ENCODE results near the gene DDX39B.
A peak's percentile ranks its signal among the peaks of the same experiment; 100 is the strongest.

Gene DDX39B

GRCh38 chr6:31586008-31586407, 44.2 kb upstream of the DDX39B start, which contains the start of gene LST1:
Gene LST1, plus strand, starts transcription at chr6:31586277. Its CDS starts 1,023 bp downstream, at chr6:31587300.
- no peaks in the 10 kb centered on the region for H3K36me3 ChIP-seq (ENCODE audit: control insufficient read depth, insufficient read depth, low read length)
- H3K4me3 ChIP-seq (replicated peaks; ENCODE audit: low read depth, low read length): no peak within 1 kb of the TSS
- TF ChIP-seq CTCF (IDR thresholded peaks at IDR 0.05; ENCODE audit: insufficient read depth, low read length, poor library complexity, severe bottlenecking): no peak
- no peak for DNase-seq (ENCODE audit: extremely low read depth, insufficient read length)
- no peaks in the 10 kb centered on the region for H3K27me3 ChIP-seq (replicated peaks; ENCODE audit: control insufficient read depth, insufficient read depth, low read length)

GRCh38 chr6:31585491-31585890, 43.7 kb upstream of the DDX39B start:
- Histone ChIP-seq H3K36me3 (ENCODE audit: control insufficient read depth, insufficient read depth, low read length) (no peaks in the 10 kb centered on the region), H3K27me3 (replicated peaks; ENCODE audit: control insufficient read depth, insufficient read depth, low read length) (no peaks in the 10 kb centered on the region), H3K4me3 (replicated peaks; ENCODE audit: low read depth, low read length) (no peak overlapping the region)
- peak; percentile 73 for TF ChIP-seq CTCF (IDR thresholded peaks at IDR 0.05; ENCODE audit: insufficient read depth, low read length, poor library complexity, severe bottlenecking)
- no peak for DNase-seq (ENCODE audit: extremely low read depth, insufficient read length)

- no peak for DNase-seq (ENCODE audit: extremely low read depth, insufficient read length)
- no peaks in the 10 kb centered on the region for H3K27me3 ChIP-seq (replicated peaks; ENCODE audit: control insufficient read depth, insufficient read depth, low read length)
- peaks cover 8% of the 10 kb centered on the region for H3K36me3 ChIP-seq (ENCODE audit: control insufficient read depth, insufficient read depth, low read length)
- peak within 1 kb of the TSS; percentile 69 for H3K4me3 ChIP-seq (replicated peaks; ENCODE audit: low read depth, low read length)
- TF ChIP-seq CTCF (IDR thresholded peaks at IDR 0.05; ENCODE audit: insufficient read depth, low read length, poor library complexity, severe bottlenecking): no peak
These were observed 40.4 kb upstream of the DDX39B start, which contains the start of gene LTB for GRCh38 chr6:31582230-31582643. Gene LTB, minus strand, starts transcription at chr6:31582424. Its CDS starts 7 bp downstream, at chr6:31582417.

GRCh38 chr6:31581434-31582229, 39.8 kb upstream of the DDX39B start:
- DNase-seq (ENCODE audit: extremely low read depth, insufficient read length): no peak
- Histone ChIP-seq H3K36me3 (ENCODE audit: control insufficient read depth, insufficient read depth, low read length) (peaks cover 11% of the 10 kb centered on the region), H3K27me3 (replicated peaks; ENCODE audit: control insufficient read depth, insufficient read depth, low read length) (no peaks in the 10 kb centered on the region), H3K4me3 (replicated peaks; ENCODE audit: low read depth, low read length) (peak overlapping the region; percentile 69)
- TF ChIP-seq CTCF (IDR thresholded peaks at IDR 0.05; ENCODE audit: insufficient read depth, low read length, poor library complexity, severe bottlenecking): no peak

GRCh38 chr6:31580807-31581433, 39.1 kb upstream of the DDX39B start:
- peak; percentile 89 for DNase-seq (ENCODE audit: extremely low read depth, insufficient read length)
- H3K36me3 ChIP-seq (ENCODE audit: control insufficient read depth, insufficient read depth, low read length): peaks cover 11% of the 10 kb centered on the region
- H3K27me3 ChIP-seq (replicated peaks; ENCODE audit: control insufficient read depth, insufficient read depth, low read length): no peaks in the 10 kb centered on the region
- TF ChIP-seq CTCF (IDR thresholded peaks at IDR 0.05; ENCODE audit: insufficient read depth, low read length, poor library complexity, severe bottlenecking): peak; percentile 92
- H3K4me3 ChIP-seq (replicated peaks; ENCODE audit: low read depth, low read length): peak overlapping the region; percentile 69
